GM18861 (cell line): ENCODE measurements around the gene DENND4C.
"Not testable (repeated sequence)": the region's sequence is repeated elsewhere in the genome, so short reads cannot be mapped to it uniquely, and the experiment has no call there.

Experiments used
- ATAC-seq: cut with Tn5 transposase; IDR thresholded peaks from one replicate; pipeline ENCODE4 v1.9.1; 2021; ENCODE audit not compliant: unreplicated experiment

DENND4C gene

DNA sequence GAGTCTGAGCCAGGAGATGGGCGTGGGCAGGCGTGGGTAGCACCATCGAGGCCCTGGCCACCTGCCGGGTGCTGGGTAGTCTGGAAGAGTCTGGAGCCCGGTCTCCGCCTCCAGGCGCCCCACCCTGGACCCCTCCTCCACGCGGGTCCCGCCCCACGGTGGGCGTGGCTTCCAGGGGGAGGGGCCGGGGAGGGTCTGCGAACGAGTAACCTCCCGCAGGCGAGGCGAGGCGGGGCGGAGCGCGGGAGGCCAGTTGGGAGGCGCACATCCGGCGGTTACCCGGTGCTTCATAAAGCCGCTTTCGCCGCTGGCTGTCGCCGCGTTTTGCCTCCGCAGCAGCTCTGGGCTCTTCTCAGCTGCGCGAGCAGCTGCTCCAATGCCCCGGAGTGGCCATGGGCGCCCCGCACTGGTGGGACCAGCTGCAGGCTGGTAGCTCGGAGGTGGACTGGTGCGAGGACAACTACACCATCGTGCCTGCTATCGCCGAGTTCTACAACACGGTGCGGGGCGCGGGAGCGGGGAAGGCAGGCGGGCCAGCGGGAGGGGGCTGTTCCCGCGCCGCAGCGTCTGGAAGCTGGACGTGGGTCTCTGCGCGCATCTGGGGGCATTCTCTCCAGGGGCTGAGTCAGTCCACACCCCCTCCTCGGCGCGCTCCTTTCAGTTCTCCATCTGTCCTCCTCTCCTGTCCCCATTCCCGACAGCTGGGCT is 178.4 kb downstream of the DENND4C start, which contains the start of gene ACER2:
Gene ACER2, plus strand, starts transcription at position 317 of the 708 bp plus-strand sequence. Its CDS starts 76 bp downstream, at position 393.
- ATAC-seq, result peak; percentile 87

DNA sequence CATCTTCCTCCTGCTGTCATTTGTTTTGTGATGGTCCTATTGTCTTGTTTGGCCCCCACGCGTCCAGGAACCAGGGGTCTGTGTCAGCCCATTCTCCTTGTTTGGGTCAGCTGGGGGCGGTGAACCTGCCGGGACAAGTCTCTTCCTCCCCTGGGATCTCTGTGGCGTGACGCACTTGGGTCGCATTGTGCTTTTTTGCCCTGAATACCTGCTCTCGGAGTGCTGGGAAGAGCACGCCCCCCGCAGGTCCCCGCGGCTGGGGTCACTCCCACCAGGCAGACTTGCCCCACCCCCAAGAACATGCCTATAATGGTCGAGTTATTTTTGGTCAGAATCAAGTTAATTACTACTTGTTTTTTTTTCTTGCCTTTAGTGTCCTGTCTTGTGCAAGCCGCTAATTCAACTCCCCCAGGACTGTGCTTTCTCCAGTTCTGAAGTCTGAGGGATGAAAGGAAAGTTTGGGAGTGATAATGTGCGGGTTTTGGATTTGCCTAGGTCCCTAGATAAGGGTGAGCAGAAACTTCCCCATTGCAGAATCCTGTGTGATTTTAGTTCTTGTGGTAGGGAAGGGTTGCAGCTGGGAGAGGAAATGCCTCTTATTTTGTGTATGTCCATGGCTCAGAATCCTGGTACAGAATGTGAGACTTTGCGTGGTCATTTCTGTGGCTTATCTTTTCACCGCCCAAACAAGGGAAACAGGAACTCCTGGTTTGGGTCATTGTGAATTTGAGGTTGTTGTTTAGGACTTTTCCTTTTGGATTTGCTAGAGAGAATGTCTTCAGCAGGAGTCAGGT is 179.1 kb downstream of the DENND4C start:
- ATAC-seq, result no peak

DNA sequence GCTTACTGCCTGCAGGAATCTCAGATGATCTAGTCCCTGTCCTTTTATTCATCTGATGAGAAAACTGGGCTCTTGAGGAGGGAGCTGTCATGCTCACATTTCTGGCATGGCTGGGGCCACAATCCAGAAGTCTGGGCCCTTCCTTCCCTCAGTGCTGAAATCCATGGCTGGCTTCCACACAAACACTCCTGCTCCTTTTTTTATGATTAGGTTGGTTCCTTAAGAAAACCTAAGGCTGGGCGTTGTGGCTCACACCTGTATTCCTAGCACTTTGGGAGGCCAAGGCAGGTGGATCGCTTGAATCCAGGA is 179.7 kb downstream of the DENND4C start:
- no peak for ATAC-seq

DNA sequence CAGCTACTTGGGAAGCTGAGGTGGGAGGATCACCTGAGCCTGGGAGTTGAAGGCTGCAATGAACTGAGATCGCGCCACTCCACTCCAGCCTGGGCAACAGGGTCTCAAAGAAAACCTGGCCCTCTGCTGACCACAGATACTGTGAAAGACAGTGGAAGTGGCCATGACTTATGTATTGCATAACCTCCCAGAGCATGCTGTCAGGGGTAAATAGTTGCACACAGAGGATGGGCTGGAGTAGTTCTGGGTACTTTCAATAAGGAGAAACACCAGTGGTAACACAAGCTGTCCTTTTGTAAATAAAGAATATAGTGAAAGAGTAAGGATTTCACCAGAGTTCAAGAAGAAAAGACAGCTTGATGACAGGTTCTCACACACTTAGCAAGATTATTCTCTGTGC is 180.1 kb downstream of the DENND4C start:
- ATAC-seq, result no peak

DNA sequence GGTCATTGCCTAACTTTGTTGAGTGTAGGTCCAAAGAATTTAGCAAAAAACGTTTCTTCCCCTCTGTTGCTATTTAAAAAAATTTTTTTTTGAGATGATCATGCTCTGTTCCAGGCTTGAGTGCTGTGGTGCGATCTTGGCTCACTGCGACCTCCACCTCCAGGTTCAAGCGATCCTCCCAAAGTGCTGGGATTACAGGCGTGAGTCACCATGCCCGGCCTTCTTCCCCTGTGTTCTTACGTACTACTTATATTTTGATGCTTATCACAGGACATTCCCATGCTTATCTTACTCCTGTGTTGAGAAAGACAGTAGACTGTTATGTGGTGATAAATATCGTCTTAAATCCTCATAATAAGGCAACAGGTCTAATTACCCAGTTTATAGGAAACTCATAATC is 180.8 kb downstream of the DENND4C start:
- no peak for ATAC-seq

DNA sequence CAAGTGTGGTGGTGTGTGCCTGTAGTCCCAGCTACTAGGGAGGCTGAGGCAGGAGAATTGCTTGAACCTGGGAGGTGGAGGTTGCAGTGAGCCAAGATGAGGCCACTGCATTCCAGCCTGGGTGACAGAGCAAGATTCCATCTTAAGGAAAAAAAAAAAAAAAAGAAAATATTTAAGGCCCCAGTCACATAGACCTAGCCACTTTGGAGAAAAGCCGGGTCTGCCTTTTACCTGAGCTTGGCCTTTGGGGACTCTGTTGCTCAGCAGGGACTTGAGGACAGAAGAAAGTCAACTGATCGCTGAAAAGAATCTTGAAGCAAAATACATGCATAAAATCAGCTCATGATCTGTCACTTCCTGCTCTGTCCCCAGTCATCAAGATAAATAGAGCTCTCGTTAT is 183.0 kb downstream of the DENND4C start:
- not testable (repeated sequence) for ATAC-seq

DNA sequence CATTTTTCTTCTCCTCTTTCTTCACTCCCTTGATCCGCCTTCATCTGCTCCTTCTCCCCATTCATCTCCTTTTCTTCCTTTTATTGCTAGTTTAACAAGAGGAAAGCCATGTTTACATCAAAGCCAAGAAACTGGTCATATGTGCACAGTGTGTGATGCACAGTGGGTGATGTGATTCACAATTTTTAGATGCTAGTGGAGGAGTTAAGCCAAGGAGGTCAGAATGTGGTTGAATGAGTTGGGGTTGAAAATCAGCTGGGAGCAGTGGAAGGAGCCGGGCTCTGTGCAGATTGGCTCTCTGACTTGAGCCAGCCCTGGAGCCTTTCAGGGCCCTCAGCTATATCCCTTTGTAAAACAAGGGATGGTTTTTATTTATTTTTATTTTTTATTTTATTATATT is 185.7 kb downstream of the DENND4C start:
- ATAC-seq, result no peak

DNA sequence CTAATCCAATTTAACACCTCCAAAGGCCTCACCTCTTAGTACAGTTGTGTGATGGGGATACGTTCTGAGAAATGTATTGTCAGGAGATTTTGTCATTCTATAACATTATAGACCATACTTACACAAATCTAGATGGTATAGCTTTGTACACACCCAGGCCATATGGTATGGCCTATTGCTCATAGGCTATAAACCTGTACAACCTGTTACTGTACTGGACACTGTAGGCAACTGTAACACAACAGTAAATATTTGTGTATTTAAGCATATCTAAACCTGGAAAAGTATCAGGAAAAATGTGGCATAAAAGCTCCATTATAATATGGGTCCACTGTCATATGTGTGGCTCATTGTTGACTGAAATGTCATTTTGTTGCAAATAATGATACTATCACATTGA is 190.4 kb downstream of the DENND4C start:
- ATAC-seq, result no peak
